ENCODE data around the gene SNPH.

Gene SNPH

DNA sequence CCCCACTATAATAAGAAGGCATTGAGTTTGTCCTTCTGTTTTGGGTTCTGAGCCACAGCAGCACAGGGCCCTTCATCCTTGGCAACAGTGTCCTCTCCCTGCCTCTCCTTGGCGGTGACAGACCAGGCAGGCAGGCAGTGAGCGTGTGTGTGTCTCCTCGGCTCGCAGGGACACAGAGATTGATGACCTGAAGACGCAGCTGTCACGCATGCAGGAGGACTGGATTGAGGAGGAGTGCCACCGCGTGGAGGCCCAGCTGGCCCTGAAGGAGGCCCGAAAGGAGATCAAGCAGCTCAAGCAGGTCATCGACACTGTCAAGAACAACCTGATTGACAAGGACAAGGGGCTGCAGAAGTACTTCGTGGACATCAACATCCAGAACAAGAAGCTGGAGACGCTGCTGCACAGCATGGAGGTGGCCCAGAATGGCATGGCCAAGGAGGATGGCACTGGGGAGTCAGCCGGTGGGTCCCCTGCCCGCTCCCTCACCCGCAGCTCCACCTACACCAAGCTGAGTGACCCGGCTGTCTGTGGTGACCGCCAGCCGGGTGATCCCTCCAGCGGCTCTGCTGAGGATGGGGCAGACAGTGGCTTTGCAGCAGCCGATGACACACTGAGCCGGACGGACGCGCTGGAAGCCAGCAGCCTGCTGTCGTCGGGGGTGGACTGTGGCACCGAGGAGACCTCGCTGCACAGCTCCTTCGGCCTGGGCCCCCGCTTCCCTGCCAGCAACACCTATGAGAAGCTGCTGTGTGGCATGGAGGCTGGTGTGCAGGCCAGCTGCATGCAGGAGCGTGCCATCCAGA is 38.8 kb downstream of the SNPH start:
- DNase-seq (ENCODE audit: low read depth): no peak
- H3K4me3 ChIP-seq (ENCODE audit: low read depth, low read length): no peak overlapping the region
- TF ChIP-seq MAX (IDR thresholded peaks at IDR 0.05; ENCODE audit: low read depth, low read length): no peak
- TF ChIP-seq CTCF (IDR thresholded peaks at IDR 0.05; ENCODE audit: low read depth, low read length): no peak

GRCh38 chr20:1305712-1306111 is 39.6 kb downstream of the SNPH start:
- no peak for DNase-seq (ENCODE audit: low read depth)
- H3K4me3 ChIP-seq (ENCODE audit: low read depth, low read length): no peak overlapping the region
- TF ChIP-seq MYC (IDR thresholded peaks at IDR 0.05; ENCODE audit: low read depth, low read length): no peak
- no peak for TF ChIP-seq CTCF (IDR thresholded peaks at IDR 0.05; ENCODE audit: low read depth, low read length)
- no peak for TF ChIP-seq MAX (IDR thresholded peaks at IDR 0.05; ENCODE audit: low read depth, low read length)
- no peak for TF ChIP-seq POLR2A (IDR thresholded peaks at IDR 0.05; ENCODE audit: extremely low read depth, insufficient read length)

GRCh38 chr20:1306316-1307135 is 40.4 kb downstream of the SNPH start:
- no peak overlapping the region for H3K4me3 ChIP-seq (ENCODE audit: low read depth, low read length)
- no peak for DNase-seq (ENCODE audit: low read depth)
- TF ChIP-seq CTCF (IDR thresholded peaks at IDR 0.05; ENCODE audit: low read depth, low read length): no peak
- TF ChIP-seq MYC (IDR thresholded peaks at IDR 0.05; ENCODE audit: low read depth, low read length): no peak
- TF ChIP-seq POLR2A (IDR thresholded peaks at IDR 0.05; ENCODE audit: extremely low read depth, insufficient read length): no peak
- TF ChIP-seq MAX (IDR thresholded peaks at IDR 0.05; ENCODE audit: low read depth, low read length): no peak

- DNase-seq (ENCODE audit: low read depth): no peak
- TF ChIP-seq MYC (IDR thresholded peaks at IDR 0.05; ENCODE audit: low read depth, low read length) (no peak), MAX (IDR thresholded peaks at IDR 0.05; ENCODE audit: low read depth, low read length) (no peak), POLR2A (IDR thresholded peaks at IDR 0.05; ENCODE audit: extremely low read depth, insufficient read length) (no peak), CTCF (IDR thresholded peaks at IDR 0.05; ENCODE audit: low read depth, low read length) (no peak)
- no peak overlapping the region for H3K4me3 ChIP-seq (ENCODE audit: low read depth, low read length)
Observed at GRCh38 chr20:1307171-1307570, 41.1 kb downstream of the SNPH start.

DNA sequence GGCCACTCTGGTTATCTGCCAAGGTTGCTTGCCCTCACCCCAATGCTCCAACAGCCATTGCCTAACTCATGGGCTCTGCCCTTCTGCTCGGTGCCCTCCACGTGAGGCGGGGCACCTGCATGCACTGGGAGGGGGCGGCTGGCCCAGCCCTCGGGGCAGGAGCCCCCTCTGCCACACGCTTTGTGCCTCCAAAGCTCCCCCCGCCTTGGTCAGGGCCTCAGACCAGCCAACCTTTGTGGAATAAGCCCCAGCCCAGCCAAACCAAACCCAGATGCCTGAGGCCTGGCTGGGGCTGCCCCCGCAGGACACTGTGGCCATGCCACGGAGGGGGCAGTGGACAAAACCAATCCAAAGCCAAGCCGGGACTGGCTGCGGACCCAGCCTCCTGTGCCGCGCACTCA is 41.5 kb downstream of the SNPH start:
- no peak for DNase-seq (ENCODE audit: low read depth)
- no peak overlapping the region for H3K4me3 ChIP-seq (ENCODE audit: low read depth, low read length)
- TF ChIP-seq MAX (IDR thresholded peaks at IDR 0.05; ENCODE audit: low read depth, low read length): no peak
- no peak for TF ChIP-seq CTCF (IDR thresholded peaks at IDR 0.05; ENCODE audit: low read depth, low read length)
- TF ChIP-seq POLR2A (IDR thresholded peaks at IDR 0.05; ENCODE audit: extremely low read depth, insufficient read length): no peak
- TF ChIP-seq MYC (IDR thresholded peaks at IDR 0.05; ENCODE audit: low read depth, low read length): no peak

All from NB4 (cell line).